NCI-H345 (cell line): ENCODE data around the gene PLET1.

ENCODE experiments used
- DNase-seq: peaks from one replicate; lab custom pipeline; 2025; lab: John Stamatoyannopoulos, UW

Gene PLET1

DNA sequence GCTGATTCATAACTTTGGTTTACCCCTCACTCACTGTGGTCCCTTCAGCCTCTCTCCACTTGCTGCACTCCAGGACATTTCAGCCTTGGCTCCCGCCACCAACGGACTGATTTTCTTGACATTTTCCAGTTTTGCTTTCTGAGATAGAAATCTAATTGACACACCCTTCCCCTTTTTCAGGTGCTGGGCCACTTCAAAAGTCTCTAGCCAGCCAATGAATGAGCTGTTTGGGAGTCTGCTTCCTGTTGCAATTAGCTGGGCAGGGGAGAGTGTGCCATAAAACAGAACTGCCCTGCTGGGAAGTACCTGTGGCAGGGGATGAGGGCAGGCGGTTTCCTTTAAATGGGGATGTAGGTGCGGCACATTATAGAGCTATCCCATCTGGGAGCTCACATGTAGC lies 21.1 kb upstream of the PLET1 start:
- no peak for DNase-seq

DNA sequence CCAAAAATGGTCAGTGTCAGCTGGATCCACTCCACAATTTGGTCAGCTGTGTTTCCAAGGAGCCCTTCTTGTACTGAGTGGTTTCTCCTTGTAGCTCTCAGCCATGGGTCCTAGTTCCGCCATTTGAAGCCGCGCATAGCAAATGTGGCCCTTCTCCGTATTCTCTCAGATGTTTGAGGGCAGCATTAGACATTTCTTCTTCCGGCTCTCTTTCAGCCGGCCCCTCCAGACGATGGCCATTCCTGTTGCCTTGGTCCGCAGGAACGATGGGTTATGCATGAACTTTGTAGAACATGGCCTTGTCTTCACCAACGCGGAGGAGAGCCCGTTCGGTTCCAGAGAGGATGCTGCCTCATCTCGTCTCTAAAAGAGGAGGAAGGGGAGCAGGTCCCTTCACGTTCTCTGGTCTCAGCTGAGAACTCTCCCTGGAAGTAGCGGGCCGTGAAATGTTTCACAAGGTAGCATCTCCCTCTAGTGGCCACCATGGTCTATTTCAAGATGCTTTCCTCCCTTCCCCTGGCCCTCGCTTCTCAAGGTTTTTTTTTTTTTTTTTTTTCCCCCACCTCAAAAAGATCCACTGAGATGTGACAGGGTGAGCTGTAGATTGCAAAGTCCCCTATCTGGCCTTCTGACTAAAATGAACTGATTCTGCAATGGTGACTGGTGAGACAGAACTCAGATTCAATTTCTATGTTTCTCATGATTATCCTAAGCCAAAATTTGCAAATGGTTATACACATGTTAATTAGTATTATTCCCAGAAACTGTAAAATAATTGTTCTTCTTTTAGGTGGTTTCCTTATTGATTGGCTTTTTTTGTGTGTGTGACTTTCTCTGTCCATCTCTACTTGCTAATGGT lies 19.8 kb upstream of the PLET1 start:
- DNase-seq: peak; percentile 90

DNA sequence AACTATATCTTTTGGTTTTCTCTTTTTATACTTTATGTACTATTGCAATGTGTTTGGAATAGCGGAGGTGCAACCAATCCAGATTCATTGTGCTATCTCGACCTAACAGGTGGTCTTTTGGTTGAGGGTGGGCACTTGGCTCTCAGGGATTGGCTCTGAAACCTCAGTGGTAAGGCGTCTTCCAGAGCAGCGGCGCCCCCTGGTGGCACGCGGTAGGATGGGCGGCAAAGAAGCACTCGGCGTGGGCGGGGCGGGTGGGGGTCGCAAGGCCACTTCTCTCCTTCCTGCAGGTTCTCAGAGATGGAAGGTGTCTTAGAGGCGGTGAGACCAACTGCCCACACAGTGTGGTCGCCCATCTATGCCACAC lies 19.2 kb upstream of the PLET1 start:
- peak; percentile 66 for DNase-seq

DNA sequence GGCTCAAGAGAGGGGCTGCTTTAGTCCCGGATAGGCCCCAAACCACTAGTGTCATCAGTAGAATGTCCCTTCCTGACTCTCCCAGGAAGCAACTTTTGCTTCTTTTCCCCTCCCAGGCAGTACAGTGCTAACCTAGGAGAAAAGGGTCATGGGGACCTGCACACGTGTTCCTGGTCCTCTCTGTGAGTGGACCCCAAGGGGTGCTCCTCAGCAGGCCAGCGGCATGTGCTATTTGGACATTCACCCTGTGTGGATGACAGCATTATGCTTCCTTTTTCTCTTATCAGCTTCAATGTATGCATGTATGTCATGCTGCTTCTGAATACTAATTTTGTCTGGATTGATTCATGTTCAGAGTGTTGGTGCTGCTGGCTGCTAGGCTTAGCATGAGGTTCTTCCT lies 18.1 kb upstream of the PLET1 start:
- no peak for DNase-seq

DNA sequence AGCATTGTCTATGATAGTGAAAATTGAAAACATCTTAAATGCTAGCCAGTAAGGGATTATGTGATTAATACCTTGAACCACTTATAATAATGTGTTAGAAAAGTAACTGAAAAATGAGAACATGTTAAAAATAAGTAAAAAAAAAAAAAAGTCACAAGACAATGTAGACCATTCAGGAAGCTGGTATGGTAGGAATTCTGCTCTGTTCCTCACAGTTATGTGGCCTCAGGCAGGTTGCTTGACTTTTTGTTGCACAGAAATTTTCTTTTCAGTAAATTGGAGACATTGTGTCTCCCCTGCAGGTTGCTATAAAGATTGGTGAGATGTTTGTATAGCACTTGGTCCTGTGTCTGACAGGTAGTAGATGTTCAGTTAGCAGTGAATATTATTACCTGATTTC lies 17.3 kb upstream of the PLET1 start:
- DNase-seq: no peak

DNA sequence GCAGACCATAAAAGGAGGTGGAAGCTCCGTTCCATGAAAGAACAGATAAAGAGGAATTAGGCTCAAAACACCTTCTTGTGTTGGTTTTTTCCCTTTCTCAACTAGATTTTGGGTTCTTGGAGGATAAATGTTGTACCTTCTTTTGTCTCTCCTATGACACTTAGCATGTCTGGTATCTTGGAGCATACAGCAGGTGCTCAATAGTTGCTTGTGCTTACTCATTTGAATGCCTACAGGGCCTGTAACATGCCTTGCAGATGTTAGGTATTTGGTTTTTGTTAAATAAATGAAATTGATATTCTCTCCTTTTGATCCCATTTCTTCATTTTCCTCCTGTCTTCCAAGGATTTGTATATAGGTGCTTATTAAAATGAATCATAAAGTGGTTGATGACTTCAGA lies 16.4 kb upstream of the PLET1 start:
- DNase-seq: no peak

DNA sequence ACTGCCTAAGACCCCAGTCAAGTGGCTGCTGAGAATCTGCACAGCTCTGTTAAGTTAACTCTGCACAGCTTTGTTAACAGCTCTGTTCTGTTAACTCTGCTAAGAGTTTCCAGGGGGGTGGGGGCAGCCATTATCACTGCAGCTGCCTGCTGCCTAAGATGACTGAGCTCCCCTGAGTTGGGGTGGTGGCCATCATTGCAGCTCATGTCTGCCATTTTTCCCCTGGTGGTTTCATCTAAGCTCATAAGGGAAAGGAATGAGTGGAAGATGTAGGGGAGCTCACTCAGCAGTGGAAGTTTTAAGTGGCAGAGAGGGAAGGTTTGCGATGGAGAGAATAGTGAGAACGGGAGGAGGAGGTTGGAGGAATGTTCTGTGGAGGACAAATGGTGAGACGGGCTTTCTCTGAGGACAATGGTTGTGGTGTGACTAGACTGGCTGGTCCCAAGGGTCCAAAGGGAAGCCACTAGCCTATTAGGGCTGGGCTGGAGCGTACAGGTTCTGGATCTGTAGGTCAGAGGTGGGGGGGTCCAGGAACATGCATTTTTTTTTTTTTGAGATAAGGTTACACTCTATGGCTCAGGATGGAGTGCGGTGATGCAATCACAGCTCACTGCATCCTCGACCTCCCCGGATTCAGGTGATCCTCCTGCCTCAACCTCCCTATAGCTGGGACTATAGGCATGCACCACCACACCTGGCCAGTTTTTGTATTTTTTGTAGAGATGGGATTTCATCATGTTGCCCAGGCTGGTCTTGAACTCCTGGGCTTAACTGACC lies 13.5 kb upstream of the PLET1 start:
- no peak for DNase-seq

DNA sequence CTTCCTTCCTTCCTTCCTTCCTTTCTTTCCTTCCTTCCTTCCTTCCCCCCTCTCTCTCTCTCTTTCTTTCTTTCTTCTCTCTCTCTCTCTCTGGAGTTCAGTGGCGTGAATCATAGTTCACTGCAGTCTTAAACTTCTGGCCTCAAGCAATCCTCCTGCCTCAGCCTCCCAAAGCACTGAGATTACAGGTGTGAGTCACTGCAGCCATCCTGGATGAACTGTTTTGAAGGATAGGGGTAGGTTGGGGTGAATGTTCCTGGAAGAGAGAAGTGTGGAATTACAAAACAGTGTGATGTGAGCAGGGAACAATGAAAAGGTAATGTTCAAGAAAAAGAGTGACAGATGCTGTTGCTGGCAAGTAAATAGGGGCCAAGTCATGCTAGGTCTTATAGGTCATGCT lies 12.4 kb upstream of the PLET1 start:
- no peak for DNase-seq

DNA sequence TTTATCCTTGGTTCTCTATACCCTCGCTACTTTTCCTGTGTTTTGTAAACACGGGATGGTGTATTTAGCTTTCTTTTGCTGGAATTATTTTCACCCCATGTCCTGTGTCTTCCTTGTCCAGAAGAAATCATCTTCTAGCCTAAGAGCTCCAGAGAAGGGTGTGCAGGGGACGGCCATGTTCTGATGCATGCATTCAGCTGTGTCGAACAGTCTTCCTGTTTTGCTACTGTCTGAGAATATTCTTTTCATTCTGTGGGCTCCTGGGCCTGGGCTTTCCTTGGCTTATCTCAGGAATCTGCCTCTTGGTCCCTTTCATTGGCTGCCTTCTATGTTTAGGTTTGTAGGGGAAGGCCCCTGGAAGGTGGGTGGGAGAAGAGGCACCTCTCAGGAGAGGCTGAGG lies 10.6 kb upstream of the PLET1 start:
- DNase-seq: no peak

DNA sequence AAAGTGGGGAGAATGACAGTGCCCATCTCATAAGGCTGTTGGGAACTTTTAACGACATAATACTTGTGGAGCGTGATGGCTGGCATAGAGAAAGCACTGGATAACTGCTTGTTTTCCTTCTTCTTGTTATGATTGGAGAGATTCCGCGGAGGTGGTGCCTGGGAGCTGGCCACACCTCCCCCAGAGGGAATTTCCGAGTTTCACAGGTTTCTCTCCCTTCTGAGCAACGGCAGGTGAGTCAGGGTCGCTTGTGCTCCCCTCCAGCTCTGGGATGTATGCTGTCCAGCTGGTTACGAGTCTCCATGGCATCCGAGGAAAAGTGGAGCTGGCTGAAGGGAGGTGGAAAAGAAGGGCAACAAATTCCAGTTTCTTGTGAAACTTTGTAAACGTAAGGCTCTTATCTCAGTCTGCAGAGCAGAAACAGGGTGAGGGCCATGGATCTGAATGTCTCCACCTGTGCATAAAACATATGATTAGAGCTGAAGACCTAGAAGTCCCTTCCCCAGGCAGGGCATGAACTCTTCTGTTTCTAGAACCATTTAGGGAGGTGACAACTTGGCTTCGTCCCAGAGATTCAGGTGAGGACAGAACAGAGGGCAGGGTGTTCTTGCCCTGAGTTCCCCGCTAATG lies 10.0 kb upstream of the PLET1 start:
- no peak for DNase-seq

DNA sequence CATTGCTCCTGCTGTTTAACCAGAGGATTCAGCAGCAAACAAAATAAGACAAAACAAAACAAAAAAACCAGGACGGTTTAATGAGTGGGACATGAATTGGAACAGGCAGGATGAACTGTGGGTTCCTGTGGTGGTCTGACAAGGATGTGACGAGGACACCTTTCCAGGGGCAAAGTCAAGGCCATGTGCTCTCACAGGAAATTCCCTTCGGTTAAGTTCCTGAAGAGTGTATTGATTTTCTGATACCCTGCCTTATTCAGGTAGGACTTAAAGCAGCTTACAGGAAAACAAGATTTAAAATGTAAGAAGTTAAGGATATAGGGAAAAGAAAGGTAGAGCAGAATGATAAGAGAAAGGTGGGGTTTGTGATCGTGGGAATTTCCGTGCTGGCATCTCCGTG lies 8.5 kb upstream of the PLET1 start:
- no peak for DNase-seq

DNA sequence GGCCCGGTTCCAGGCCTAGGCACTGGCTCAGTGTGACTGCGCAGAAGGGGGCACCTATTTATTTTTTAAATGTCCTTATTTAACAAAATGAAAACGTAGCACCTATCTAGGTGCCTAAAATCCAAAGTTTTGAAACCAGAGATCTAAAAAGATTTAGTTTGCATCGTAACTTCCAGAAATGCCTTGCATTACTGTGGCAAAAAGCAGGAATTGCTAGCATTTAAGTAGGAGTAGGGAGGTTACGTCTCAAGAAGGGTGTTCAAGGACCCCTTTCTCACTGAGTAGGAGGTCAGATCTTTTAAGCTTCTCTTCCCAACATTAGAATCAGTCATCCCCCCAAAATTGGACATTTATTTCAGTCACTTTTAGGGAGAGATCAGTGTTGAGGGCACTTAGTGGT lies 7.7 kb upstream of the PLET1 start:
- DNase-seq: no peak

DNA sequence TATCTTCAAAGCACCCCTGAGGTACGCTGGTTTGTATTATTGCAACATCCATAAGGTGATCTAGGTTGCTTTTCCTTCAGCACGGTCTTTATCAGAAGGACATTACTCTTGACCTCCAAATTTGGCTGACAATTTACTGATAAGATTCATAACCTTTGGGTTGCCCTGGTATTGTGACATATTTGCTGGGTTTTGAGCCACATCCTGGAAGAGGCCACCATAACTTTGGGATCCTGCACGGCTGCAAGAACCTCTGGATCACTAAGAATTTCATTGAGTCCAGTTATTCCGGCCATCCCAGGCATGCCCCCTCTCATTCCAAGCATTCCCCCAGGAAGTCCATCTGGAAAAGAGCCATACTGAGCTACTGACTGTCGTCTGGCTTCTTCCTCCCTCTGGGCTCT lies 6.5 kb upstream of the PLET1 start:
- DNase-seq: no peak

DNA sequence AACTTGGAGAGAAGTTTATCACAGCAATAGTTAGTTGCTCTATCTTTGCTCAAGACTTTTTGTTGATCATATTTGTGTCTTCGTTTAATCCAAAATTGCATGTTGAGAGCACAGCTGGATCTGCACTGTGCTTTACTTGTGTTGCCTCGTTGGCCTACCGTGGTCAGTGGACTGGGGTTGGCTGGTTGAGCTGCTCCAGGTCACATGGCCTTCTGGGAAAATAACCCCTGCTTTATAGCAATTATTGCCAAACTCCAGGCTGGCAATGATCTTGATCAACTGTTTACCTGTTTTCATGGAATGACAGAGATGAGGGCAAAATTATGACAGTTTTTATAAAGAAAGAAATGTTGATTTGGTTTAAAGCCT lies 5.7 kb upstream of the PLET1 start:
- no peak for DNase-seq

DNA sequence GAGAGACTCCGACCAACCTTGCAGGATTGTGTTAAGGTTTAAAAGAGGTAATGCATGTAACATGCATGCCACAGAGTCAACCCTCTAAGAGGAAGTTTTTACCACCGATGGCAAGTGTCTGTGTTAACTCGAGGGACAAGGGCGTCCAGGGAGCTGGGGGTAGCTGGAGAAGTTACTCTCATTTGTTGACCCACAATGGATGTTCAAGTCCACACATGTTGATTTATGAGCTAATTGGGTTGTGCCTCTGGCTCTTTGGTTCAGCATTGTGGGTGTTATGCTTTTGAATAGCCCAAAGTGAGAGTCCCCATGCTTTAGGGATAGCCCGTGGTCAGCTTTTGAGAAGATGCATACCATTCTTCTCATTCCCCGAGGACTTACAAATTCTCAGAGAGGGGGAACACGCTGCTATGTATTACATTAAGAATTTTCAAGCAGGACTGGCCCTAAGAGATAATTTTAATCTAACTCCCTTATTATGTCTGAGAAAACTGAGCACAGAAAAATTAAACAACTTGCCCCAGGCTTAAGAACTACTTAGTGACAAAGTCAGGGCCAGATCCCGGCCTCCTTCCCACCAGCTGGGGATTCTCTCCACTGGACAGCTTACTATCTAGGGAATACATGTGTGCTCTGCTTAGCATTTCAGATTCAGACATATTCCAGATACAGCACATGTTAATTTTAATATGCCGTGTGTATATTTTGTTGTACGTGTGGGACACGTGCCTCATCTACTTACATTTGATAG lies 5.2 kb upstream of the PLET1 start:
- no peak for DNase-seq

DNA sequence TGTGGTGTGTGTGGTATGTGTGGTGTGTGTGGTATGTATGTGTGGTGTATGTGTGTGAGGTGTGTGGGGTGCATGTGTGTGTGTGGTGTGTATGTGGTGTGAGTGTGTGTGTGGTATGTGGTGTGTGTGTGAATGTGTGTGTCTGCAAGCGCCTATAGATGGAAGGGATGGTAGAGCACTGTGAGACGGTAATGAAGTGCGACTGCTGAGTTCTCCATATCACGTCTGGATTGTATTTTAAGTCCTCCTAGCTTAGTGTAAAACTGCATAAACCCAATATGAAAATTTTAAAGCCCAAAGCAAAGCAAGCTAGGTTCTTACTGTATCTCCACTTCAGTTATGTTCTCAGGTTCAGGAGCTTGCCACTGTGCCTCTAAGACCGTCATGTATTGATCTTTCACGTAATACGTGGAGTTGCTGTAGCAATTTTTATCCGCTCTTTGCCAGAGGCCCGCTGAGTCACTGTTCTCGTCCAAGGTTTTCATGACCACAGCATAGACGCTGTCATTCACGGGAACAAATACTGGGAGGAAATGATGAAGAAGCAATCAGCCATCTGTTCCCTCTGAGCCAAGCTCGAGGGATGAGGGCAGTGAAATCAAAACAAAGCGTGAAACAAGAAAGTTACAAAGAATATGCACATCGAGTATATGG lies 5.5 kb downstream of the PLET1 start:
- no peak for DNase-seq

DNA sequence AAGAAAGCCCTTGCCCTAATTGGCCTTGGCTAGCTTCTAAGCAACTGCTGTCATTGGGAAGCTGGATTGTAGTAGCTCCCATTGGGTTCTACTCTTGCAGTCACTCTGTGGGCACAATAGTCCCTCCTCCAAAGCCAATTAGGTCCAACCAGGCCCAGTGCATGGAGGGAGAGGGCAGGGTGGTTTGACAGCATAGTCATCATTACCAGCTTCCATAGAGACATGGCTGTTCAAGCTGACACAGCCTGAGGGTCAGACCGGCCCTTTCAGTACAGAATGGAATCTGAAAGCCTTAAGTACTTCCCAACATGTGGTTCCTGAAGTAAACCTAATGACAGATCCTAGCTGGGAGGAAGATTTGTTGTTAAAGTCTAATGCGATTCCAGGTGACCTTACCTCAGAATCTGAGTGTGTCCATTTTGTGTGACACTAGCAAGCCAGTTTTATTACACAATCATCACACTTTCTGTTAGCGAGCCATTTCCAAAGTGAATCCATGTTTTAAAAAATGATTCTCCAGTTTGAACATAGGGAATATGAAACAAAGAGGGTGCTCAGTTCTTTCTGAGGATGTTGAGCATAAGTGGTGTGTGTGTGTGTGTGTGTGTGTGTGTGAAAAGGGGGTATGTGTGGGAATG lies 6.9 kb downstream of the PLET1 start:
- no peak for DNase-seq

DNA sequence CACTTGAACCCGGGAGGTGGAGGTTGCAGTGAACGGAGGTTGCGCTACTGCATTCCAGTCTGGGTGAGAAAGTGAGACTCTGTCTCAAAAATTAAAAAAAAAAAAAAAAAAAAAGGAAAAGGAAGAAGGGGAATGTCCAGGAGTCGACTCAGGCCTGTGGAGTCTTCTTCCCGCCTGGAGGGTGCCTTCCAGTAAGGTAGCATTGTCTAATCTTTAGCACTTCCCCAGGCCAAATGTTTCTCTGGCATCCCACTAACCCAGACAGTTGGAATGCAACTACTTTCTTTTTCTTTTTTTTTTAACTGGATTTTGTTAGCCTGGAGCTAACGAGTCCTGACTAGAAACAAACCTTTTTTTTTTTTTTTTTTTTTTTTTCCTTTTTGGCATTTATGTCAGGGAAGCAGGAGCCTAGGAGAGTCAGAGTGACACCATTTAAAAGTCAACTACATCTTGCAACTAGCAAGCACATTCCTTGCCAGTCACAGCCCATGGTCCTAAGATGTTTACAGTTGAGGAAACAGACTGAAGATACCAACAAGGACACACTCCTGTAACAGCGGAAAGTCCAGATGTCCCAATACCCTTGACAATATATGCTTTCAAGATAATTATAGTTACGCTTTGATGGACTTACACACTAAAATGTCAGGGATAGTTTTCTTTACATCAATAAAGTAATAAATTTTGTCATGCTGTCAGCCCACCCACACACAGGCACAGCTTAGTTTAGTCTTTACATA lies 10.6 kb downstream of the PLET1 start:
- no peak for DNase-seq

DNA sequence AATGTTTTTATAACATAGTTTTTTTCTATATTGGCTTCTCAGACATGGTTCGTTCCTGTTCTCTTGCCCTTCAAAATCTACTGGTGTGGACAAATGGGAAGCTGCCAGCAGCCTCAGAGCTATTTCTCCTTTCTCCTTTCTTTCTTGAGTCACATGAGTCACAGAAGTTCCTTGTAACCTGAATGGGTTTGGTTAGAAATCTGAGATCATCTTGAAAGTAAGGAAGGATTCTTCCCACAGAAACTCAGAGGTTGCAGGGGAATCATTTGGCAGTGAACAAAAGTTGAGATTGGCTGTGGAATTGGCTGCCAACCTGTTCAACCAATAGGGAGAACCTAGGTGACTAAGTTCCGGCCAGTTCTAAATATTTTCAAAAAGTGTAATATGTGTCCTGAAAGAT lies 12.5 kb downstream of the PLET1 start:
- no peak for DNase-seq

DNA sequence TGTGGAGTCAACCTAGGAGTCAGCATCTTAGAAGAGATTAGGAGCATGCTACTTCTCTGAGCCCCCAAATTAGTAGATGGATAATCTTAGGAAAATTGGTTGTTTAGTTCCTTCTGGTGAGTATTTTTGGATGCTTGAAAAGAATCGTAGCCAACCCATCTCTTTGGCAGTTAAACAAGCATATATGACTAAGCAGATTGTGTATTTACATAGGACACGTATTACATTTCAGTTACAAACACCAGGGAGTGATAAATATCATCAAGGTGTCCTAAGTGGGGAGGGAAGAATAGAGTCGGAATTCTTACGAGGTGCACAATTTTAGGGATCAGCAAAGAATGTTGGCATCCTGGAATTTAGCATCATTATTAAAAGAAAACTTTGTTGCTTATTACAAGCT lies 13.5 kb downstream of the PLET1 start:
- no peak for DNase-seq

DNA sequence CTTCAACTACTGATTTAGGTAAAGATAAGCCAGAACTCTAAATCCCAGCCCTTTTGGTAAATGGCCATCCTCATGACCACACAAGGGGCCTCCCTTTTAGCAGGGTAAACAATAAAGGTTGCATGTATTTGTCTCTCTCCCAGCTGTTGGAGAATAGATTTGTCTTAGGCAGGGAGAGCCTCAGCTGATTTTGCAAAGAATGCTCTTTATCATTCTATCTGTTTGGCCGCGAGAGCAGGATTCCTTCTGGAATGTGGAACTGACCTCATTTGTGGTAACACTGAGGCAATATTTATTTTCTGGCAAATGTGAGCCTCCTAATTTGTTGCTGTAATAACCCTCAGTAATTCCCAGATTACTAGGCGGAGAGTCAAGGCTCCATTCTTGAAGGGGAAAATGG lies 19.2 kb downstream of the PLET1 start:
- no peak for DNase-seq
